Progenitor cell of endocrine pancreas (in vitro differentiated cells): ENCODE measurements around the gene PHACTR2. TPM values are rescaled to one million over a fixed set of nuclear protein-coding genes. Genes with fewer than 3 reads are reported as not detected.
A peak's percentile ranks its signal among the peaks of the same experiment; 100 is the strongest.

ENCODE experiments used
- DNase-seq: peaks from one replicate; pipeline ENCODE4 v3.0.0; 2021; ENCODE audit warnings: low spot score; ENCODE audit not compliant: unreplicated experiment
- H3K27ac Mint-ChIP-seq: 2 replicates; pipeline ENCODE4 v1.8.0; 2021; ENCODE audit warnings: mild to moderate bottlenecking, moderate library complexity, mixed read lengths
- H3K27me3 Mint-ChIP-seq: 2 replicates; pipeline ENCODE4 v1.8.0; 2021; ENCODE audit warnings: mixed read lengths
- H3K36me3 Mint-ChIP-seq: 2 replicates; pipeline ENCODE4 v1.8.0; 2022; ENCODE audit warnings: mixed read lengths; ENCODE audit not compliant: insufficient read depth
- H3K4me1 Mint-ChIP-seq: 2 replicates; pipeline ENCODE4 v1.8.0; 2021; ENCODE audit warnings: low read depth, mixed read lengths
- H3K4me3 Mint-ChIP-seq: 2 replicates; pipeline ENCODE4 v1.8.0; 2021; ENCODE audit warnings: low read depth, mild to moderate bottlenecking, moderate library complexity, mixed read lengths
- H3K9me3 Mint-ChIP-seq: 2 replicates; pipeline ENCODE4 v1.8.0; 2021; ENCODE audit warnings: low read depth, mixed read lengths
- CTCF ChIP-seq: fragments of 200-600 bp; sonication (generic); IDR thresholded peaks from one replicate; pipeline ENCODE4 v1.5.0; 2021; ENCODE audit warnings: antibody characterized with exemption, mild to moderate bottlenecking; ENCODE audit not compliant: unreplicated experiment
- total RNA-seq: library from RNA; stranded (reverse); gene quantifications from 2 replicates; pipeline ENCODE4 v1.2.1, GENCODE V29; 2021

Gene PHACTR2
- total RNA-seq, 1 donor from 2014 or later = 55.2 TPM

DNA sequence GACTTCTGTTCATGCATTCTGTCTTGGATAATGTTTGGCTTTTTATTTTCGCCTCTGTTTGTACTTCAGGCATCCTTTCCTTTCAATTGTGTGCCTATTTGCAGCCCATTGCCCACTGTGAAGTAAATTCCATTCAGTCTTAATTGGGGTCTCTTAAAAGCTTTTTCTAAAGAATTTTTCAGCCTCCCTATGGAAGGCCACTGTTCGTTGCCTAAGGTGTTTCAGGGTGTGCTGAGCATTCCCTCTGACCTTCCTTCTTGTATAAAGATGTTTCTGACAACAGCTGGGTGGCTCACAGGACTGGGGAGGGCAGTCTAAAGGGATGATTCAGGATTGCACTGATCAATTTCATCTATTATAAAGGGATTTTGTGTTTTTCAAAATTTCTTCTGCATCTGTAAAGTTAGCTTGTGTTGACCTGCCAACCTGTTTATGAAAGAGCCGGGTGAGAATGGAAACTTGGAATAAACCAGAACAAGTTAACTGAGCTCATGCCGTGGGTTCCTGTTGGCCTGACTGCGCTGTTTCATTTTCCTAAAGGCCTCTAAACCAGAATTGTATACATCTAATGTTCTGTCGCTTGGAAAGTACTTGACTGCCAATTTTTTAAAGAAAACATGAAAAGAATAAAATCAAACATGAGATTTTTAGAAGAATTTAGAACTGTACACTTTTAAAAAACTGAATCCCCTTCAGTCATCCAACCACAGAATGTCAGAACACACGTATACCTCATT is 14.3 kb downstream of the PHACTR2 start:
- H3K4me1 Mint-ChIP-seq = peaks cover 68% of the 10 kb centered on the region
- no peak for TF ChIP-seq CTCF
- H3K27me3 Mint-ChIP-seq = no peaks in the 10 kb centered on the region
- H3K36me3 Mint-ChIP-seq = peaks cover 1% of the 10 kb centered on the region
- no peak overlapping the region for H3K4me3 Mint-ChIP-seq
- H3K27ac Mint-ChIP-seq = peak overlapping the region; percentile 28
- DNase-seq = no peak
- no peaks in the 10 kb centered on the region for H3K9me3 Mint-ChIP-seq

- TF ChIP-seq CTCF = no peak
- H3K27me3 Mint-ChIP-seq = no peaks in the 10 kb centered on the region
- DNase-seq = no peak
- peak overlapping the region; percentile 65 for H3K27ac Mint-ChIP-seq
- H3K9me3 Mint-ChIP-seq = no peaks in the 10 kb centered on the region
- peaks cover 72% of the 10 kb centered on the region for H3K4me1 Mint-ChIP-seq
- peaks cover 1% of the 10 kb centered on the region for H3K36me3 Mint-ChIP-seq
- H3K4me3 Mint-ChIP-seq = no peak overlapping the region
These were observed 14.9 kb downstream of the PHACTR2 start for GRCh38 chr6:143692696-143693095.

GRCh38 chr6:143694013-143694412 is 16.2 kb downstream of the PHACTR2 start:
- H3K27ac Mint-ChIP-seq = peak overlapping the region; percentile 43

DNA sequence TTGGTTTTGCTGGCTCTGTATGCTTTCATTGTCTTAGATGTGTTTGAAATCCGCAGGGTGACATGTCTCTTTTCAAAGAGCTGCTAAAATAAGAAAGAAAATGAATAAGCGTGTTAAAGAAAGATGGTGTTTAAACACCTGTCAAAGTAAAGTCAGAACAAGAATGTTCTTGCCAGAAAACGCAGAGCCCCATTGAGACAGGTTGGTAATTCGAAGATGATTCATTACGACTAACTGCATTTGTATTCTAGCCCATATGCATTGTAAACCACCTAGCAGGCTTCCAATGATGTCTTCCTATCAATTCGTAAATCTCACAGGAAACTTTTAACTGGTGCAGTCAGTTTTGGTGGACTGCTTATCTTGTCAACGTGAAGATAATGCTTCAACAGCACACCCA is 16.8 kb downstream of the PHACTR2 start:
- no peak overlapping the region for H3K4me3 Mint-ChIP-seq
- H3K4me1 Mint-ChIP-seq = peaks cover 73% of the 10 kb centered on the region
- peaks cover 6% of the 10 kb centered on the region for H3K36me3 Mint-ChIP-seq
- peaks cover 7% of the 10 kb centered on the region for H3K9me3 Mint-ChIP-seq
- DNase-seq = no peak
- no peaks in the 10 kb centered on the region for H3K27me3 Mint-ChIP-seq
- no peak for TF ChIP-seq CTCF
- peak overlapping the region; percentile 53 for H3K27ac Mint-ChIP-seq

More at GRCh38 chr6:143694013-143694412, 16.2 kb downstream of the PHACTR2 start:
- Mint-ChIP-seq H3K4me1 (peaks cover 74% of the 10 kb centered on the region), H3K9me3 (peaks cover 3% of the 10 kb centered on the region), H3K27me3 (no peaks in the 10 kb centered on the region), H3K4me3 (no peak overlapping the region), H3K36me3 (peaks cover 3% of the 10 kb centered on the region)
- no peak for DNase-seq
- no peak for TF ChIP-seq CTCF

- Mint-ChIP-seq H3K27ac (peak overlapping the region; percentile 26), H3K9me3 (peaks cover 8% of the 10 kb centered on the region), H3K4me1 (peaks cover 69% of the 10 kb centered on the region), H3K4me3 (no peak overlapping the region), H3K27me3 (no peaks in the 10 kb centered on the region), H3K36me3 (peaks cover 6% of the 10 kb centered on the region)
- no peak for DNase-seq
- TF ChIP-seq CTCF = no peak
These were observed 17.6 kb downstream of the PHACTR2 start for GRCh38 chr6:143695130-143695968.
